Thyroid gland (tissue), 4 donors: ENCODE data around the gene OR51B2.

ENCODE experiments used
- CTCF ChIP-seq, 6 experiments: fragments of 200-600 bp in 3 of 6; fragments of 450-650 bp in 3 of 6; sonication (generic) in 3 of 6; IDR thresholded peaks; one replicate each; pipeline ENCODE4 v1.5.1; 2016 to 2019; ENCODE audit warnings: antibody characterized with exemption in 6 of 6, mild to moderate bottlenecking in 2 of 6, inconsistent platforms in 1 of 6, moderate library complexity in 1 of 6
- POLR2A ChIP-seq, 2 donors: fragments of 450-650 bp; IDR thresholded peaks; one replicate each; pipeline ENCODE4 v1.6.1; 2017; ENCODE audit warnings: antibody characterized with exemption in 2 of 2, mild to moderate bottlenecking in 2 of 2, moderate library complexity in 1 of 2

- TF ChIP-seq CTCF (IDR thresholded peaks at IDR 0.05), result no peak
- TF ChIP-seq POLR2A (IDR thresholded peaks at IDR 0.05), result no peak
Measured at GRCh38 chr11:5280582-5281102, 43.5 kb downstream of the OR51B2 start.
